Left forelimb (tissue), 1 donor: ENCODE results near the gene ZNF451.

Source experiments
- DNase-seq: peaks from one replicate; pipeline ENCODE4 v3.0.0-alpha.2; 2018; ENCODE audit warnings: low spot score

ZNF451 gene

GRCh38 chr6:57147955-57148858 is 58.2 kb downstream of the ZNF451 start:
- no peak for DNase-seq

- no peak for DNase-seq
Observed at GRCh38 chr6:57158658-57159057, 68.7 kb downstream of the ZNF451 start.

GRCh38 chr6:57159127-57159526 is 69.1 kb downstream of the ZNF451 start:
- no peak for DNase-seq

GRCh38 chr6:57162028-57162427 is 72.0 kb downstream of the ZNF451 start:
- DNase-seq: no peak

GRCh38 chr6:57162516-57162915 is 72.5 kb downstream of the ZNF451 start:
- no peak for DNase-seq

- no peak for DNase-seq
Observed at GRCh38 chr6:57163956-57164355, 74.0 kb downstream of the ZNF451 start.

- DNase-seq: no peak
Observed at GRCh38 chr6:57165080-57165479, 75.1 kb downstream of the ZNF451 start.

- DNase-seq: peak; percentile 90
Observed at GRCh38 chr6:57172136-57173055, 82.4 kb downstream of the ZNF451 start, which contains the start of gene BAG2. TSS of gene BAG2 (plus strand) at chr6:57172326. CDS start at chr6:57172698, 372 bp downstream.

GRCh38 chr6:57173056-57173885 is 83.3 kb downstream of the ZNF451 start:
- DNase-seq: no peak

- DNase-seq: no peak
Observed at GRCh38 chr6:57173886-57174510, 84.0 kb downstream of the ZNF451 start.

- DNase-seq: no peak
Observed at GRCh38 chr6:57174511-57174907, 84.5 kb downstream of the ZNF451 start.

GRCh38 chr6:57177545-57178265 is 87.7 kb downstream of the ZNF451 start:
- DNase-seq: peak; percentile 70

GRCh38 chr6:57180596-57180995 is 90.6 kb downstream of the ZNF451 start:
- no peak for DNase-seq

- DNase-seq: no peak
Observed at GRCh38 chr6:57182017-57182432, 92.0 kb downstream of the ZNF451 start.

- DNase-seq: no peak
Observed at GRCh38 chr6:57183336-57183735, 93.3 kb downstream of the ZNF451 start.

GRCh38 chr6:57190140-57190539 is 100.2 kb downstream of the ZNF451 start:
- no peak for DNase-seq

GRCh38 chr6:57193177-57193576 is 103.2 kb downstream of the ZNF451 start:
- DNase-seq: no peak

GRCh38 chr6:57195457-57195856 is 105.5 kb downstream of the ZNF451 start:
- no peak for DNase-seq

GRCh38 chr6:57198926-57199636 is 109.1 kb downstream of the ZNF451 start:
- no peak for DNase-seq

GRCh38 chr6:57201718-57202117 is 111.7 kb downstream of the ZNF451 start:
- DNase-seq: no peak
